GM12864 (cell line): Measurements from ENCODE around the gene GINS3.
"Not testable (repeated sequence)": the region's sequence is repeated elsewhere in the genome, so short reads cannot be mapped to it uniquely, and the experiment has no call there.

Experiments used
- DNase-seq: peaks from one replicate; pipeline ENCODE4 v3.0.0-alpha.2; 2011; ENCODE audit warnings: low read depth
- H3K4me3 ChIP-seq: 2 replicates; pipeline ENCODE4 v1.5.1; 2011; ENCODE audit warnings: mild to moderate bottlenecking, low read depth, low read length, control low read depth
- CTCF ChIP-seq: IDR thresholded peaks from 2 replicates; pipeline ENCODE4 v1.5.1; 2011; ENCODE audit warnings: low read depth, mild to moderate bottlenecking, moderate library complexity, low read length, control low read depth, inconsistent platforms; ENCODE audit errors: missing control alignments

Gene GINS3

GRCh38 chr16:58385218-58385773 lies 7.0 kb upstream of the GINS3 start:
- TF ChIP-seq CTCF = no peak
- no peak overlapping the region for H3K4me3 ChIP-seq
- DNase-seq = no peak

GRCh38 chr16:58389724-58390123 lies 2.5 kb upstream of the GINS3 start:
- TF ChIP-seq CTCF = no peak
- H3K4me3 ChIP-seq = no peak overlapping the region
- no peak for DNase-seq

GRCh38 chr16:58393138-58393504 lies 850 bp downstream of the GINS3 start:
- DNase-seq = no peak
- no peak for TF ChIP-seq CTCF
- H3K4me3 ChIP-seq = peak overlapping the region; percentile 96

- not testable (repeated sequence) for H3K4me3 ChIP-seq, DNase-seq
These were observed 4.6 kb downstream of the GINS3 start for GRCh38 chr16:58396897-58397296.

- H3K4me3 ChIP-seq = no peak overlapping the region
- no peak for DNase-seq
- no peak for TF ChIP-seq CTCF
These were observed 7.7 kb downstream of the GINS3 start for GRCh38 chr16:58399718-58400633.

GRCh38 chr16:58401305-58401704 lies 9.0 kb downstream of the GINS3 start:
- not testable (repeated sequence) for DNase-seq, H3K4me3 ChIP-seq

GRCh38 chr16:58402796-58403195 lies 10.5 kb downstream of the GINS3 start:
- DNase-seq = no peak
- H3K4me3 ChIP-seq = no peak overlapping the region
- TF ChIP-seq CTCF = no peak

GRCh38 chr16:58409316-58409973 lies 17.2 kb downstream of the GINS3 start:
- no peak for DNase-seq
- TF ChIP-seq CTCF = no peak

More at GRCh38 chr16:58409316-58409973, 17.2 kb downstream of the GINS3 start:
- H3K4me3 ChIP-seq = no peak overlapping the region
